NK-92 treated with Interleukin-12 subunit alpha and Interleukin-12 subunit beta, amount 100 ng/mL, for 24 hours (cell line): Measurements from ENCODE around the gene LENG8.

Source experiments
- DNase-seq: peaks from one replicate; lab custom pipeline; 2025; lab: John Stamatoyannopoulos, UW

The LENG8 gene

GRCh38 chr19:54448774-54449700, at the start of gene LENG8:
LENG8 (plus strand) TSS chr19:54449199; CDS start chr19:54451345, 2,146 bp downstream.
- DNase-seq: peak; percentile 96

GRCh38 chr19:54400913-54401312, 48.1 kb upstream of the LENG8 start:
- DNase-seq: no peak

- no peak for DNase-seq
Measured at GRCh38 chr19:54403054-54403453, 45.9 kb upstream of the LENG8 start.

GRCh38 chr19:54405628-54406027, 43.4 kb upstream of the LENG8 start:
- DNase-seq: no peak

GRCh38 chr19:54407780-54408179, 41.2 kb upstream of the LENG8 start:
- no peak for DNase-seq

- no peak for DNase-seq
Measured at GRCh38 chr19:54408456-54409026, 40.5 kb upstream of the LENG8 start.

GRCh38 chr19:54411033-54411432, 38.0 kb upstream of the LENG8 start:
- no peak for DNase-seq

GRCh38 chr19:54412877-54413276, 36.1 kb upstream of the LENG8 start:
- no peak for DNase-seq

- DNase-seq: no peak
Measured at GRCh38 chr19:54414156-54414555, 34.8 kb upstream of the LENG8 start.

GRCh38 chr19:54415208-54415900, 33.6 kb upstream of the LENG8 start, which contains the start of gene TTYH1:
TTYH1 (plus strand) TSS chr19:54415464; CDS start chr19:54415553, 89 bp downstream.
- no peak for DNase-seq

- DNase-seq: no peak
Measured at GRCh38 chr19:54415901-54416673, 32.9 kb upstream of the LENG8 start.

GRCh38 chr19:54416695-54417491, 32.1 kb upstream of the LENG8 start:
- no peak for DNase-seq

GRCh38 chr19:54418030-54418929, 30.7 kb upstream of the LENG8 start:
- no peak for DNase-seq

- no peak for DNase-seq
Measured at GRCh38 chr19:54418930-54419800, 29.8 kb upstream of the LENG8 start.

GRCh38 chr19:54420068-54420382, 29.0 kb upstream of the LENG8 start:
- no peak for DNase-seq

- no peak for DNase-seq
Measured at GRCh38 chr19:54420383-54421168, 28.4 kb upstream of the LENG8 start.

- no peak for DNase-seq
Measured at GRCh38 chr19:54421169-54421516, 27.9 kb upstream of the LENG8 start.

- no peak for DNase-seq
Measured at GRCh38 chr19:54421521-54421920, 27.5 kb upstream of the LENG8 start.
